ENCODE measurements around the gene SLC9A6.
"Not testable (repeated sequence)": the region's sequence is repeated elsewhere in the genome, so short reads cannot be mapped to it uniquely, and the experiment has no call there.

The SLC9A6 gene

DNA sequence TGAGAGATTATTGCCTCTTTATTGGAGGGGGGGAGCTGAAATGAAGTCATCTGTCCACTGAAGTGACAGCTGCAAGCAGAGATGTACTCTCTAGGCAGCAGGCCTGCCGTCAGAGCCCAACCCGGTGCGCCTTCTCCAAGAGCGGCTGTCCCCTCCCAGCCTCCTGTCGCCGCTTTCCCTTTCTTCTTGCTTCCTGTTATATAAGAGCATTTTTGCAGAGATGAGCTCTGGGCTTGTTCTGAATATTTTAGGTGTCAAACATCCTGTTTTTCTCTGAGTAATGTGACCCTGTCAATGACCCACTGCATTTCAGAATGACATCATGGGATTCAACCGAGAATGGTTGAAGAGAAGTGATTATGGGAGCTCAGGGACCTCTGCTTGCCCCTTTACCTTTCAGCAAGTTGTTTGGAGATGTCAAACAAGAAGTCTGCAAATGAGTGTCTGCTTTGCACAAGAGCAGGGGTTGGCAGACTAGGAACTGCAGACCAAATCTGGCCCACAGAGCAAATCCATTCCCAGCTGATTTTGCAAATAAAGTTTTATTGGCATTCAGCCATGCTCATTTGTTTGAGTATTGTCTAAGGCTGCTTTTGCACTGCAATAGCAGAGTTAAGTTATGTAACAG is 79.9 kb downstream of the SLC9A6 start:
- TF ChIP-seq, protein P1, sequence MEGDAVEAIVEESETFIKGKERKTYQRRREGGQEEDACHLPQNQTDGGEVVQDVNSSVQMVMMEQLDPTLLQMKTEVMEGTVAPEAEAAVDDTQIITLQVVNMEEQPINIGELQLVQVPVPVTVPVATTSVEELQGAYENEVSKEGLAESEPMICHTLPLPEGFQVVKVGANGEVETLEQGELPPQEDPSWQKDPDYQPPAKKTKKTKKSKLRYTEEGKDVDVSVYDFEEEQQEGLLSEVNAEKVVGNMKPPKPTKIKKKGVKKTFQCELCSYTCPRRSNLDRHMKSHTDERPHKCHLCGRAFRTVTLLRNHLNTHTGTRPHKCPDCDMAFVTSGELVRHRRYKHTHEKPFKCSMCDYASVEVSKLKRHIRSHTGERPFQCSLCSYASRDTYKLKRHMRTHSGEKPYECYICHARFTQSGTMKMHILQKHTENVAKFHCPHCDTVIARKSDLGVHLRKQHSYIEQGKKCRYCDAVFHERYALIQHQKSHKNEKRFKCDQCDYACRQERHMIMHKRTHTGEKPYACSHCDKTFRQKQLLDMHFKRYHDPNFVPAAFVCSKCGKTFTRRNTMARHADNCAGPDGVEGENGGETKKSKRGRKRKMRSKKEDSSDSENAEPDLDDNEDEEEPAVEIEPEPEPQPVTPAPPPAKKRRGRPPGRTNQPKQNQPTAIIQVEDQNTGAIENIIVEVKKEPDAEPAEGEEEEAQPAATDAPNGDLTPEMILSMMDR (IDR thresholded peaks at IDR 0.05; ENCODE audit: insufficient read depth, low read depth, low read length, missing control alignments), result no peak
- no peak overlapping the region for H3K4me3 ChIP-seq (ENCODE audit: low read length)
- peak; percentile 72 for DNase-seq (ENCODE audit: low read depth)

- H3K4me3 ChIP-seq (ENCODE audit: low read length), result no peak overlapping the region
- DNase-seq (ENCODE audit: low read depth), result peak; percentile 11
- TF ChIP-seq, protein P1 (IDR thresholded peaks at IDR 0.05; ENCODE audit: insufficient read depth, low read depth, low read length, missing control alignments), result no peak
These were observed 81.9 kb downstream of the SLC9A6 start for GRCh38 chrX:136067097-136067496.

- DNase-seq (ENCODE audit: low read depth), result no peak
- TF ChIP-seq, protein P1 (IDR thresholded peaks at IDR 0.05; ENCODE audit: insufficient read depth, low read depth, low read length, missing control alignments), result no peak
- H3K4me3 ChIP-seq (ENCODE audit: low read length), result no peak overlapping the region
These were observed 82.7 kb downstream of the SLC9A6 start for GRCh38 chrX:136067966-136068365.

- no peak overlapping the region for H3K4me3 ChIP-seq (ENCODE audit: low read length)
- TF ChIP-seq, protein P1 (IDR thresholded peaks at IDR 0.05; ENCODE audit: insufficient read depth, low read depth, low read length, missing control alignments), result no peak
- no peak for DNase-seq (ENCODE audit: low read depth)
These were observed 91.7 kb downstream of the SLC9A6 start for GRCh38 chrX:136076942-136077341.

GRCh38 chrX:136080766-136081165 is 95.5 kb downstream of the SLC9A6 start:
- H3K4me3 ChIP-seq (ENCODE audit: low read length), result no peak overlapping the region
- TF ChIP-seq, protein P1 (IDR thresholded peaks at IDR 0.05; ENCODE audit: insufficient read depth, low read depth, low read length, missing control alignments), result no peak
- DNase-seq (ENCODE audit: low read depth), result no peak

- DNase-seq (ENCODE audit: low read depth), result no peak
- TF ChIP-seq, protein P1 (IDR thresholded peaks at IDR 0.05; ENCODE audit: insufficient read depth, low read depth, low read length, missing control alignments), result no peak
These were observed 101.3 kb downstream of the SLC9A6 start for GRCh38 chrX:136086521-136086920.

GRCh38 chrX:136091898-136092297 is 106.7 kb downstream of the SLC9A6 start:
- DNase-seq (ENCODE audit: low read depth), result not testable (repeated sequence)

More at GRCh38 chrX:136086521-136086920, 101.3 kb downstream of the SLC9A6 start:
- H3K4me3 ChIP-seq (ENCODE audit: low read length), result no peak overlapping the region

More at GRCh38 chrX:136091898-136092297, 106.7 kb downstream of the SLC9A6 start:
- not testable (repeated sequence) for H3K4me3 ChIP-seq (ENCODE audit: low read length)
